ENCODE measurements around the gene QPCT. TPM values are rescaled to one million over a fixed set of nuclear protein-coding genes. Genes with fewer than 3 reads are reported as not detected.

Gene QPCT
- total and polyA plus RNA-seq, 2 of the 4 experiments (the other 2 are of a cell fraction), result 1.9 to 2.2 TPM

DNA sequence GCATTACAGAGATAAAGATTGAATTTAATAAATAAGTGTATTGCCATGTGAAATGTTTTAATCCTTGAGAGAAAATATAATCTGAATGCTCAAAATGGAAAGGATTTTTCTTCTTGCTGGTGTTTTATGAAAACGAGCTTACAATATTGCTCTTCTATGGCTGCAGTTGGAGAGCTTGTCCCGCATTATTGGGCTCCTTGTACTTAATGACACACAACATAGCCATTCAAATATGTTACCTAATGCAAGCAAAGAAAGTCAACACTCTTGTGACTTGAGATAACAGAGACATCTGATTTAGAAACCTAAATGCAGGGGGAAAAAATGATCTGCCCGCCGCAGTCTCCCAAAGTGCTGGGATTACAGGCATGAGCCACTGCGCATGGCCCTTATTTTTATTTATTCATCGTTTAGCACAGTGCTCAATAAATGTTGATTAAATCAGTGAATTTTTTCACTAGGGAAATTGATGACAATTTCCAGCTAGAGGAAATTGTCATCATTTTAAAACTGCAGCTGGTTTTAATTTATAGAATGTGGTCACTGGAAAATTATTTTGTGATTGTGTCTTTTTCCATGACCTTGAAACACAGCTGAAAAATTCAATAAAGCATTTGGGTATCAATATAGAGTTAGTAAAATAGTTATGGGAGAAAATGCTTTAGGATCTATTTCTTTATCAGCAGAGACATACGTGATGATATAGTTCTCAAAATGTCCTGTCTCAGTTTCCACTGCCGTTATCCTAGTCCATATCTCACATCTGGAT lies 17.4 kb upstream of the QPCT start:
- WGBS, 2 experiments (ENCODE audit: extremely low coverage in 2 of 2, insufficient read length in 1 of 2), result 60% methylated on average over 1 of the region's 8 CpGs; no CpG with 5 or more reads in 1 of the 2 experiments
- Histone ChIP-seq H3K27ac (ENCODE audit: insufficient read depth, low read length) (no peak overlapping the region), H3K79me1 (ENCODE audit: low read depth in 1 of 2, low read length in 2 of 2) (peaks cover 13 to 27% of the 10 kb centered on the region in 2 experiments), H3K9me3 (ENCODE audit: control insufficient read depth, insufficient read depth, low read length) (no peaks in the 10 kb centered on the region), H3K4me1 (ENCODE audit: control insufficient read depth, insufficient read depth, low read length) (peaks cover 4% of the 10 kb centered on the region), H2BK20ac (ENCODE audit: low read depth, low read length) (no peak overlapping the region), H3K4ac (ENCODE audit: low read depth, low read length) (no peak overlapping the region), H2BK120ac (ENCODE audit: low read depth, low read length) (no peak overlapping the region), H3K56ac (ENCODE audit: extremely low read depth, insufficient read depth, low read length) (no peak overlapping the region), H3K36me3 (ENCODE audit: control insufficient read depth, insufficient read depth, low read length) (no peaks in the 10 kb centered on the region), H3K4me2 (ENCODE audit: low read depth, low read length) (peak overlapping the region; percentile 38; the same call in 1 of the 2 replicates), H2AK5ac (ENCODE audit: low read depth, low read length) (no peak overlapping the region), H4K5ac (ENCODE audit: low read depth, low read length) (no peak overlapping the region), H2AK9ac (replicated peaks; ENCODE audit: low read depth, low read length, poor library complexity) (no peak overlapping the region), H2BK5ac (ENCODE audit: low read depth, low read length, poor library complexity, severe bottlenecking) (no peak overlapping the region), H3K27me3 (ENCODE audit: control insufficient read depth, insufficient read depth, low read length) (peaks cover 2% of the 10 kb centered on the region; the same call in 1 of the 2 replicates), H2AFZ (replicated peaks; ENCODE audit: low read length, poor library complexity) (no peak overlapping the region), H2BK15ac (ENCODE audit: low read depth, low read length) (no peak overlapping the region), H3K9me1 (ENCODE audit: insufficient read depth, low read length) (no peaks in the 10 kb centered on the region), H4K8ac (ENCODE audit: low read depth in 2 of 2, low read length in 2 of 2) (peak overlapping the region in 1 of 2 experiments; percentile 50; a peak in 2 of 4 replicates), H3K4me3 (ENCODE audit: insufficient read depth, low read depth, low read length) (no peak overlapping the region), H3K9ac (ENCODE audit: low read depth, low read length) (no peak overlapping the region), H3K14ac (replicated peaks; ENCODE audit: low read depth, low read length) (no peak overlapping the region), H3K23ac (ENCODE audit: low read depth, low read length) (no peak overlapping the region), H4K91ac (ENCODE audit: insufficient read depth, low read depth, low read length) (no peak overlapping the region), H4K20me1 (ENCODE audit: insufficient read depth, low read length) (peaks cover 9% of the 10 kb centered on the region; the same call in 1 of the 2 replicates), H3K18ac (ENCODE audit: low read depth, low read length) (no peak overlapping the region)
- in situ Hi-C loops (cut with MboI; ENCODE audit: low sequenced_read_pairs) (no loop called here), dilution Hi-C loops (cut with HindIII; ENCODE audit: low sequenced_read_pairs, unreplicated experiment) (no loop called here), intact Hi-C loops (cut with micrococcal nuclease) (loop anchor here (2.0 to 10.0 kb wide), 2 partner anchors 60 to 162 kb away; no protein-coding TSS in a partner anchor)
- DNase-seq (no peak), ATAC-seq (ENCODE audit: low read depth) (no peak)
- ChIA-PET CTCF (no interaction called here), POLR2A (ENCODE audit: unreplicated experiment) (no interaction called here)
- TF ChIP-seq RAD21 (IDR thresholded peaks at IDR 0.05; ENCODE audit: low read length) (no peak), RCOR1 (IDR thresholded peaks at IDR 0.05; ENCODE audit: insufficient replicate concordance, low read length) (no peak), FOS (IDR thresholded peaks at IDR 0.05; ENCODE audit: low read depth, low read length) (no peak), POLR2A (IDR thresholded peaks at IDR 0.05; ENCODE audit: low read depth, low read length) (no peak), SMC3 (IDR thresholded peaks at IDR 0.05; ENCODE audit: low read depth, low read length) (no peak), NFE2L2 (IDR thresholded peaks at IDR 0.05; ENCODE audit: low read depth, low read length) (no peak), CEBPB (IDR thresholded peaks at IDR 0.05; ENCODE audit: low read depth, low read length) (no peak), MXI1 (IDR thresholded peaks at IDR 0.05; ENCODE audit: borderline replicate concordance, low read depth, low read length) (no peak), MAFK (IDR thresholded peaks at IDR 0.05; ENCODE audit: low read depth, low read length) (no peak), MAZ (IDR thresholded peaks at IDR 0.05; ENCODE audit: borderline replicate concordance, low read depth, low read length) (no peak), BHLHE40 (IDR thresholded peaks at IDR 0.05; ENCODE audit: low read depth, low read length) (no peak), CHD1 (IDR thresholded peaks at IDR 0.05; ENCODE audit: low read depth, low read length) (no peak)
- TF ChIP-seq, protein P1, sequence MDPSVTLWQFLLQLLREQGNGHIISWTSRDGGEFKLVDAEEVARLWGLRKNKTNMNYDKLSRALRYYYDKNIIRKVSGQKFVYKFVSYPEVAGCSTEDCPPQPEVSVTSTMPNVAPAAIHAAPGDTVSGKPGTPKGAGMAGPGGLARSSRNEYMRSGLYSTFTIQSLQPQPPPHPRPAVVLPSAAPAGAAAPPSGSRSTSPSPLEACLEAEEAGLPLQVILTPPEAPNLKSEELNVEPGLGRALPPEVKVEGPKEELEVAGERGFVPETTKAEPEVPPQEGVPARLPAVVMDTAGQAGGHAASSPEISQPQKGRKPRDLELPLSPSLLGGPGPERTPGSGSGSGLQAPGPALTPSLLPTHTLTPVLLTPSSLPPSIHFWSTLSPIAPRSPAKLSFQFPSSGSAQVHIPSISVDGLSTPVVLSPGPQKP (IDR thresholded peaks at IDR 0.05; ENCODE audit: borderline replicate concordance, low read depth, low read length), result no peak
- TF ChIP-seq, protein P2, sequence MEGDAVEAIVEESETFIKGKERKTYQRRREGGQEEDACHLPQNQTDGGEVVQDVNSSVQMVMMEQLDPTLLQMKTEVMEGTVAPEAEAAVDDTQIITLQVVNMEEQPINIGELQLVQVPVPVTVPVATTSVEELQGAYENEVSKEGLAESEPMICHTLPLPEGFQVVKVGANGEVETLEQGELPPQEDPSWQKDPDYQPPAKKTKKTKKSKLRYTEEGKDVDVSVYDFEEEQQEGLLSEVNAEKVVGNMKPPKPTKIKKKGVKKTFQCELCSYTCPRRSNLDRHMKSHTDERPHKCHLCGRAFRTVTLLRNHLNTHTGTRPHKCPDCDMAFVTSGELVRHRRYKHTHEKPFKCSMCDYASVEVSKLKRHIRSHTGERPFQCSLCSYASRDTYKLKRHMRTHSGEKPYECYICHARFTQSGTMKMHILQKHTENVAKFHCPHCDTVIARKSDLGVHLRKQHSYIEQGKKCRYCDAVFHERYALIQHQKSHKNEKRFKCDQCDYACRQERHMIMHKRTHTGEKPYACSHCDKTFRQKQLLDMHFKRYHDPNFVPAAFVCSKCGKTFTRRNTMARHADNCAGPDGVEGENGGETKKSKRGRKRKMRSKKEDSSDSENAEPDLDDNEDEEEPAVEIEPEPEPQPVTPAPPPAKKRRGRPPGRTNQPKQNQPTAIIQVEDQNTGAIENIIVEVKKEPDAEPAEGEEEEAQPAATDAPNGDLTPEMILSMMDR (conservative IDR thresholded peaks at IDR 0.05; ENCODE audit: low read depth, low read length), result no peak
- TF ChIP-seq, protein P3, sequence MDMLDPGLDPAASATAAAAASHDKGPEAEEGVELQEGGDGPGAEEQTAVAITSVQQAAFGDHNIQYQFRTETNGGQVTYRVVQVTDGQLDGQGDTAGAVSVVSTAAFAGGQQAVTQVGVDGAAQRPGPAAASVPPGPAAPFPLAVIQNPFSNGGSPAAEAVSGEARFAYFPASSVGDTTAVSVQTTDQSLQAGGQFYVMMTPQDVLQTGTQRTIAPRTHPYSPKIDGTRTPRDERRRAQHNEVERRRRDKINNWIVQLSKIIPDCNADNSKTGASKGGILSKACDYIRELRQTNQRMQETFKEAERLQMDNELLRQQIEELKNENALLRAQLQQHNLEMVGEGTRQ (IDR thresholded peaks at IDR 0.05; ENCODE audit: low read depth, low read length), result no peak
- no TSS peak for BruUV-seq (replicated peaks)

Measured in IMR-90 (cell line).